Endothelial cell of umbilical vein (primary cell): ENCODE results near the gene FLT3. TPM values are rescaled to one million over a fixed set of nuclear protein-coding genes. Genes with fewer than 3 reads are reported as not detected.

Experiments used
- BruUV-seq: library from RNA; stranded (reverse); fragments of 400-500 nt; replicated peaks from 2 replicates; lab custom pipeline; 2021; lab: Mats Ljungman, UMichigan
- CTCF ChIA-PET: fragments of 300-600, 350-600 bp; sonication (Branson Sonifier 250); formaldehyde crosslinking; loops from one replicate; lab custom pipeline; 2021; ENCODE audit warnings: antibody characterized with exemption, inconsistent platforms; lab: Charles Lee
- POLR2A ChIA-PET: fragments of 300-600, 350-600 bp; sonication (Branson Sonifier 250); formaldehyde crosslinking; loops from one replicate; lab custom pipeline; 2021; ENCODE audit warnings: antibody characterized with exemption, inconsistent platforms; lab: Charles Lee
- DNase-seq: peaks from one replicate; pipeline ENCODE4 v3.0.0-alpha.2; 2011; ENCODE audit warnings: low read depth, low spot score
- FAIRE-seq: peaks from 2 replicates; lab custom pipeline; 2011; peaks lifted over from hg19 to GRCh38; lab: Jason Lieb, UNC
- H2AFZ ChIP-seq: 2 replicates; pipeline ENCODE4 v1.6.0; 2012; ENCODE audit warnings: low read depth, low read length, control low read depth, inconsistent platforms
- H3K27ac ChIP-seq: 2 replicates; pipeline ENCODE4 v1.5.1; 2011; ENCODE audit warnings: low read depth, mild to moderate bottlenecking, control low read depth, low read length, moderate library complexity; ENCODE audit not compliant: insufficient read depth
- H3K27me3 ChIP-seq, 2 experiments: 2 replicates each; pipeline versions ENCODE4 v1.6.0 to v1.6.1; 2011; ENCODE audit warnings: low read length in 2 of 2, mixed read lengths in 1 of 2; ENCODE audit not compliant: control insufficient read depth in 2 of 2, insufficient read depth in 2 of 2
- H3K36me3 ChIP-seq, 2 experiments: 2 replicates in 1 of 2; 3 replicates in 1 of 2; pipeline ENCODE4 v1.5.1; 2011; ENCODE audit warnings: low read length in 2 of 2, mild to moderate bottlenecking in 1 of 2, moderate library complexity in 1 of 2; ENCODE audit not compliant: control insufficient read depth in 2 of 2, insufficient read depth in 2 of 2; ENCODE audit errors: extremely low read depth in 1 of 2
- H3K4me1 ChIP-seq: 3 replicates; pipeline ENCODE4 v1.5.1; 2011; ENCODE audit warnings: mild to moderate bottlenecking, low read length; ENCODE audit not compliant: control insufficient read depth, insufficient read depth; ENCODE audit errors: extremely low read depth
- H3K4me2 ChIP-seq: 2 replicates; pipeline ENCODE4 v1.6.1; 2011; ENCODE audit warnings: low read length, control low read depth, mixed read lengths; ENCODE audit not compliant: insufficient read depth
- H3K4me3 ChIP-seq, 3 experiments: fragments of 200-600 bp in 1 of 3; sonication (generic), shearing (Covaris generic) in 1 of 3; replicated peaks in 1 of 3; 2 replicates each; pipeline ENCODE4 v1.5.1; 2011 to 2016; ENCODE audit warnings: control low read depth in 3 of 3, low read length in 3 of 3, mild to moderate bottlenecking in 2 of 3, inconsistent platforms in 1 of 3, low read depth in 1 of 3, moderate library complexity in 1 of 3; ENCODE audit not compliant: insufficient read depth in 1 of 3
- H3K79me2 ChIP-seq: 2 replicates; pipeline ENCODE4 v1.6.0; 2012; ENCODE audit warnings: low read length, inconsistent platforms; ENCODE audit not compliant: control insufficient read depth, insufficient read depth
- H3K9ac ChIP-seq: replicated peaks from 2 replicates; pipeline ENCODE3; 2011; ENCODE audit warnings: low read length, control low read depth; ENCODE audit not compliant: insufficient read depth; ENCODE audit errors: extremely low read depth
- H3K9me1 ChIP-seq: replicated peaks from 3 replicates; pipeline ENCODE4 v1.6.0; 2011; ENCODE audit warnings: mild to moderate bottlenecking, low read length; ENCODE audit not compliant: control insufficient read depth, insufficient read depth; ENCODE audit errors: extremely low read depth
- H3K9me3 ChIP-seq: replicated peaks from 2 replicates; pipeline ENCODE4 v1.5.1; 2012; ENCODE audit warnings: low read length, inconsistent platforms; ENCODE audit not compliant: control insufficient read depth, insufficient read depth
- H4K20me1 ChIP-seq: replicated peaks from 2 replicates; pipeline ENCODE3; 2011; ENCODE audit warnings: mild to moderate bottlenecking, low read length; ENCODE audit not compliant: control insufficient read depth, insufficient read depth; ENCODE audit errors: extremely low read depth
- CTCF ChIP-seq, 2 donors: IDR thresholded peaks; 1 replicate in 1 of 2; 2 replicates in 1 of 2; pipeline ENCODE4 v1.5.1; 2011; ENCODE audit warnings: low read length in 2 of 2, mild to moderate bottlenecking in 2 of 2, moderate library complexity in 2 of 2, control low read depth in 1 of 2, inconsistent platforms in 1 of 2, low read depth in 1 of 2; ENCODE audit not compliant: insufficient read depth in 1 of 2; ENCODE audit errors: extremely low read depth in 1 of 2
- EZH2 ChIP-seq: IDR thresholded peaks from 2 replicates; pipeline ENCODE4 v1.6.1; 2012; ENCODE audit warnings: borderline replicate concordance, low read depth, mild to moderate bottlenecking, moderate library complexity, low read length, inconsistent platforms; ENCODE audit not compliant: severe bottlenecking
- FOS ChIP-seq: IDR thresholded peaks from 2 replicates; pipeline ENCODE4 v1.6.1; 2011; ENCODE audit warnings: mild to moderate bottlenecking, low read length, moderate library complexity, borderline replicate concordance; ENCODE audit not compliant: insufficient read depth
- GATA2 ChIP-seq: IDR thresholded peaks from 2 replicates; pipeline ENCODE4 v1.7.0; 2011; ENCODE audit warnings: low read depth, mild to moderate bottlenecking, moderate library complexity, mixed read lengths, low read length; ENCODE audit not compliant: insufficient read length, insufficient read depth
- JUN ChIP-seq: IDR thresholded peaks from 2 replicates; pipeline ENCODE4 v1.6.1; 2011; ENCODE audit warnings: borderline replicate concordance, low read depth; ENCODE audit not compliant: insufficient read length, insufficient read depth
- MYC ChIP-seq: IDR thresholded peaks from one replicate; pipeline ENCODE4 v1.6.1; 2011; ENCODE audit warnings: mild to moderate bottlenecking, low read depth, low read length
- POLR2A ChIP-seq: IDR thresholded peaks from 2 replicates; pipeline ENCODE4 v1.6.1; 2012; ENCODE audit warnings: low read depth, mild to moderate bottlenecking, control low read depth, low read length
- POLR2AphosphoS5 ChIP-seq: IDR thresholded peaks from 2 replicates; pipeline ENCODE4 v1.6.1; 2012; ENCODE audit warnings: low read depth, mild to moderate bottlenecking, control low read depth, low read length, moderate library complexity; ENCODE audit not compliant: insufficient read depth
- dilution Hi-C: fragments of 300-500 bp; cut with MboI; formaldehyde crosslinking; loops from one replicate; pipeline ENCODE4 v1.15.0; 2019; ENCODE audit warnings: low sequenced_read_pairs; ENCODE audit not compliant: extremely low pct_ligation_motif_present
- intact Hi-C: fragments of 100-400 bp; cut with micrococcal nuclease; formaldehyde crosslinking; loops from one replicate; pipeline ENCODE4 v1.10.0; 2022
- polyA plus RNA-seq, 4 experiments: library from polyadenylated mRNA; depleted of rRNA in 3 of 4; stranded (reverse) in 3 of 4; unstranded in 1 of 4; fragments of >200 nt; gene quantifications; 2 replicates each; pipeline versions ENCODE4 v1.2.1 to v1.2.3, GENCODE V29; 2011 to 2012; ENCODE audit warnings: missing spikeins in 1 of 4
- total RNA-seq: library from RNA; stranded (reverse); gene quantifications from 2 replicates; pipeline ENCODE4 v1.2.3, GENCODE V29; 2021
- TF ChIP-seq, protein P1 (sequence below): IDR thresholded peaks from 2 replicates; pipeline ENCODE4 v1.6.1; 2011; ENCODE audit not compliant: insufficient read depth, insufficient read length

FLT3 gene
- total and polyA plus RNA-seq, 2 donors (not counting 3 experiments of a cell fraction or from before 2014, with no cell fraction given) = 0.03 TPM; not detected in 1

GRCh38 chr13:27963491-27963890, 136.9 kb downstream of the FLT3 start:
- no peak overlapping the region for H3K27ac ChIP-seq
- H4K20me1 ChIP-seq = no peaks in the 10 kb centered on the region
- H3K27me3 ChIP-seq = peaks cover 79 to 96% of the 10 kb centered on the region in 2 experiments
- POLR2A ChIA-PET = no interaction called here
- no peak overlapping the region for H3K4me2 ChIP-seq
- H3K79me2 ChIP-seq = no peaks in the 10 kb centered on the region
- H3K9me3 ChIP-seq = no peaks in the 10 kb centered on the region
- no peaks in the 10 kb centered on the region for H3K9me1 ChIP-seq
- FAIRE-seq = no peak
- intact Hi-C loops = no loop called here
- H2AFZ ChIP-seq = no peak overlapping the region
- H3K4me3 ChIP-seq = no peak overlapping the region
- no peak overlapping the region for H3K9ac ChIP-seq
- peaks cover 3% of the 10 kb centered on the region for H3K4me1 ChIP-seq
- CTCF ChIA-PET = interaction anchor here (2.2 kb wide), 1 partner anchor 10 kb away, joined by 15 read pairs; no protein-coding TSS in a partner anchor
- no TSS peak for BruUV-seq
- DNase-seq = no peak
- no peaks in the 10 kb centered on the region for H3K36me3 ChIP-seq
- TF ChIP-seq POLR2AphosphoS5 (no peak), MYC (no peak), POLR2A (no peak), JUN (no peak), FOS (no peak), GATA2 (no peak)
- dilution Hi-C loops = no loop called here

GRCh38 chr13:27962982-27963381, 137.4 kb downstream of the FLT3 start:
- no peaks in the 10 kb centered on the region for H3K79me2 ChIP-seq
- H3K9ac ChIP-seq = no peak overlapping the region
- no peaks in the 10 kb centered on the region for H3K36me3 ChIP-seq
- H3K9me3 ChIP-seq = no peaks in the 10 kb centered on the region
- FAIRE-seq (no peak), DNase-seq (no peak)
- no peak overlapping the region for H3K27ac ChIP-seq
- dilution Hi-C loops = no loop called here
- TF ChIP-seq POLR2AphosphoS5 = no peak
- TF ChIP-seq MYC = no peak
- TF ChIP-seq EZH2 = no peak
- TF ChIP-seq GATA2 = no peak
- no peak for TF ChIP-seq FOS
- TF ChIP-seq CTCF (IDR thresholded peaks at IDR 0.05; ENCODE audit: extremely low read depth in 1 of 2, insufficient read depth in 1 of 2, low read depth in 1 of 2, low read length in 2 of 2) = no peak
- TF ChIP-seq POLR2A = no peak
- no peak for TF ChIP-seq JUN
- TF ChIP-seq, protein P1, sequence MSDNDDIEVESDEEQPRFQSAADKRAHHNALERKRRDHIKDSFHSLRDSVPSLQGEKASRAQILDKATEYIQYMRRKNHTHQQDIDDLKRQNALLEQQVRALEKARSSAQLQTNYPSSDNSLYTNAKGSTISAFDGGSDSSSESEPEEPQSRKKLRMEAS = no peak
- POLR2A ChIA-PET = no interaction called here
- H3K4me2 ChIP-seq = no peak overlapping the region
- H3K9me1 ChIP-seq = no peaks in the 10 kb centered on the region
- intact Hi-C loops = no loop called here
- peaks cover 75 to 95% of the 10 kb centered on the region in 2 experiments for H3K27me3 ChIP-seq
- no peaks in the 10 kb centered on the region for H4K20me1 ChIP-seq
- no peak overlapping the region for H3K4me3 ChIP-seq
- H3K4me1 ChIP-seq = peaks cover 3% of the 10 kb centered on the region
- CTCF ChIA-PET = interaction anchor here (1.1 to 2.2 kb wide), 4 partner anchors 9 to 624 kb away, joined by 3 to 15 read pairs (median 6); no protein-coding TSS in a partner anchor
- no peak overlapping the region for H2AFZ ChIP-seq
- BruUV-seq = no TSS peak
